ENCODE data around the gene OR52B4. TPM values are rescaled to one million over a fixed set of nuclear protein-coding genes. Genes with fewer than 3 reads are reported as not detected.
"Not testable (repeated sequence)": the region's sequence is repeated elsewhere in the genome, so short reads cannot be mapped to it uniquely, and the experiment has no call there.

Gene OR52B4
- total RNA-seq, 4 donors from 2014 or later: 1.5 TPM; not detected in 3

- Histone ChIP-seq H3K36me3 (no peaks in the 10 kb centered on the region), H3K4me1 (no peaks in the 10 kb centered on the region), H3K9me3 (no peaks in the 10 kb centered on the region), H3K4me3 (no peak overlapping the region), H3K27me3 (no peaks in the 10 kb centered on the region), H3K27ac (no peak overlapping the region)
- 72 to 79% methylated on average over 5 of the region's 5 CpGs for WGBS, 2 donors
- DNase-seq (ENCODE audit: low spot score in 2 of 2): no peak
- TF ChIP-seq CTCF (IDR thresholded peaks at IDR 0.05) (no peak), POLR2A (IDR thresholded peaks at IDR 0.05) (no peak), EP300 (IDR thresholded peaks at IDR 0.05) (no peak)
Observed at GRCh38 chr11:4375431-4376140, 7.4 kb upstream of the OR52B4 start.

GRCh38 chr11:4370166-4370565, 2.0 kb upstream of the OR52B4 start:
- no peaks in the 10 kb centered on the region for H3K9me3 ChIP-seq
- H3K36me3 ChIP-seq: no peaks in the 10 kb centered on the region
- no peaks in the 10 kb centered on the region for H3K4me1 ChIP-seq
- TF ChIP-seq EP300 (IDR thresholded peaks at IDR 0.05) (no peak), POLR2A (IDR thresholded peaks at IDR 0.05) (no peak), CTCF (IDR thresholded peaks at IDR 0.05) (no peak)
- 57 to 72% methylated on average over 3 of the region's 3 CpGs for whole genome bisulfite sequencing, 2 donors
- no peaks in the 10 kb centered on the region for H3K27me3 ChIP-seq
- no peak overlapping the region for H3K27ac ChIP-seq
- no peak overlapping the region for H3K4me3 ChIP-seq
- no peak for DNase-seq (ENCODE audit: low spot score in 2 of 2)

GRCh38 chr11:4348142-4348541, 20.0 kb downstream of the OR52B4 start:
- 90% methylated on average over 2 of the region's 5 CpGs; no CpG with 5 or more reads in 1 of the 2 donors for WGBS, 2 donors
- not testable (repeated sequence) for H3K27me3 ChIP-seq; H3K9me3 ChIP-seq; DNase-seq (ENCODE audit: low spot score in 2 of 2); H3K4me3 ChIP-seq; H3K36me3 ChIP-seq; H3K4me1 ChIP-seq; H3K27ac ChIP-seq

- WGBS, 2 donors: 71 to 74% methylated on average over 1 to 2 of the region's 2 CpGs
- not testable (repeated sequence) for H3K36me3 ChIP-seq; DNase-seq (ENCODE audit: low spot score in 2 of 2); H3K27ac ChIP-seq; H3K4me3 ChIP-seq; H3K9me3 ChIP-seq; H3K27me3 ChIP-seq; H3K4me1 ChIP-seq
Observed at GRCh38 chr11:4345366-4345765, 22.8 kb downstream of the OR52B4 start.

GRCh38 chr11:4334356-4334755, 33.8 kb downstream of the OR52B4 start:
- not testable (repeated sequence) for DNase-seq (ENCODE audit: low spot score in 2 of 2); H3K27me3 ChIP-seq; H3K27ac ChIP-seq; H3K9me3 ChIP-seq; H3K4me3 ChIP-seq; H3K4me1 ChIP-seq; H3K36me3 ChIP-seq
- 94 to 100% methylated on average over 7 to 9 of the region's 28 CpGs for WGBS, 2 donors

Other genes starting within 250 kb of the OR52B4 start
- gene TRIM21, start 25.3 kb upstream of the OR52B4 start, total RNA-seq: 10 to 100 TPM; 11.1 to 18.6 (median 13.5) TPM
- not detected for gene OR52K2, start 80.9 kb upstream of the OR52B4 start, total RNA-seq
- gene OR52K1, start 114.3 kb upstream of the OR52B4 start, total RNA-seq: not detected
- not detected for gene OR52M1, start 176.8 kb upstream of the OR52B4 start, total RNA-seq
- not detected for gene OR52I2, start 213.4 kb upstream of the OR52B4 start, total RNA-seq
- gene OR52I1, start 225.7 kb upstream of the OR52B4 start, total RNA-seq: not detected
- gene TRIM68, start 239.8 kb upstream of the OR52B4 start, total RNA-seq: 10 to 100 TPM in 3 of 4 donors, 1 to 10 TPM in 1; 8.1 to 14.2 (median 11.8) TPM

All from tibial nerve (tissue), 4 donors.